K562 (cell line): ENCODE results near the gene PARD3. TPM values are rescaled to one million over a fixed set of nuclear protein-coding genes. Genes with fewer than 3 reads are reported as not detected.

Experiments used
- ATAC-seq: fragments of 200-7000 bp; cut with Tn5 transposase; 3 replicates; pipeline ENCODE4 v1.9.1; 2020; ENCODE audit warnings: moderate library complexity
- BruUV-seq: library from RNA; stranded (reverse); fragments of 400-500 nt; replicated peaks from 2 replicates; lab custom pipeline; 2021; lab: Mats Ljungman, UMichigan
- CTCF ChIA-PET: fragments of 300-600 bp; formaldehyde crosslinking; extraction: SDS; loops from one replicate; lab custom pipeline; 2021; ENCODE audit warnings: low intra/inter-chr PET ratio; lab: Yijun Ruan, JAX
- POLR2A ChIA-PET: fragments of 300-600, 350-650 bp; sonication (Branson Sonifier 250); formaldehyde crosslinking; extraction: SDS; loops from one replicate; lab custom pipeline; 2021; ENCODE audit warnings: antibody characterized with exemption, inconsistent platforms; lab: Yijun Ruan, JAX
- DNase-seq, 4 experiments: peaks; one replicate each; pipeline versions ENCODE4 v3.0.0 to v3.0.0-alpha.2; 2011 to 2018; ENCODE audit warnings: low spot score in 3 of 4, mixed read lengths in 3 of 4; ENCODE audit errors: extremely low read depth in 1 of 4
- FAIRE-seq: peaks from 2 replicates; lab custom pipeline; 2011; peaks lifted over from hg19 to GRCh38; lab: Jason Lieb, UNC
- H2AFZ ChIP-seq: 2 replicates; pipeline ENCODE4 v1.6.0; 2011; ENCODE audit warnings: low read depth, low read length, control low read depth, inconsistent platforms
- H3K27ac ChIP-seq: fragments of 200-600 bp; 3 replicates; pipeline ENCODE4 v1.8.0; 2011; ENCODE audit warnings: low read depth, mild to moderate bottlenecking, control low read depth, inconsistent platforms, low read length, moderate library complexity, mixed read lengths; ENCODE audit errors: extremely low read depth
- H3K27me3 ChIP-seq, 2 experiments: fragments of 300-600 bp in 1 of 2; 2 replicates in 1 of 2; 3 replicates in 1 of 2; pipeline versions ENCODE4 v1.6.0 to v1.8.0; 2011; ENCODE audit warnings: inconsistent platforms in 2 of 2, low read length in 2 of 2, mild to moderate bottlenecking in 1 of 2, mixed read lengths in 1 of 2, moderate library complexity in 1 of 2; ENCODE audit not compliant: control insufficient read depth in 2 of 2, insufficient read depth in 2 of 2
- H3K36me3 ChIP-seq: fragments of 300-600 bp; 3 replicates; pipeline ENCODE4 v1.8.0; 2011; ENCODE audit warnings: mild to moderate bottlenecking, low read length, inconsistent platforms; ENCODE audit not compliant: control insufficient read depth, insufficient read depth
- H3K4me1 ChIP-seq, 2 experiments: fragments of 200-600 bp in 1 of 2; replicated peaks in 1 of 2; 2 replicates in 1 of 2; 3 replicates in 1 of 2; pipeline versions ENCODE4 v1.5.1 to v1.8.0; 2011; ENCODE audit warnings: inconsistent platforms in 2 of 2, low read length in 2 of 2, mild to moderate bottlenecking in 1 of 2, mixed read lengths in 1 of 2, moderate library complexity in 1 of 2; ENCODE audit not compliant: control insufficient read depth in 2 of 2, insufficient read depth in 2 of 2
- H3K4me2 ChIP-seq: 2 replicates; pipeline ENCODE4 v1.6.1; 2011; ENCODE audit warnings: low read length, control low read depth, inconsistent platforms, mixed read lengths; ENCODE audit not compliant: insufficient read depth
- H3K4me3 ChIP-seq: fragments of 200-600 bp; sonication (generic), shearing (Covaris generic); 2 replicates; pipeline ENCODE4 v1.5.1; 2016; ENCODE audit warnings: control low read depth, inconsistent platforms
- H3K79me2 ChIP-seq: fragments of 200-600 bp; 3 replicates; pipeline ENCODE4 v1.8.0; 2011; ENCODE audit warnings: low read length, inconsistent platforms; ENCODE audit not compliant: control insufficient read depth, insufficient read depth
- H3K9ac ChIP-seq, 2 experiments: 2 replicates each; pipeline versions ENCODE4 v1.6.0 to v1.6.1; 2011; ENCODE audit warnings: low read depth in 2 of 2, low read length in 2 of 2, control low read depth in 1 of 2, inconsistent platforms in 1 of 2, mild to moderate bottlenecking in 1 of 2, mixed read lengths in 1 of 2; ENCODE audit not compliant: insufficient read depth in 1 of 2
- H3K9me1 ChIP-seq: one replicate; pipeline ENCODE4 v1.6.0; 2011; ENCODE audit warnings: inconsistent platforms, mild to moderate bottlenecking, low read length, moderate library complexity; ENCODE audit not compliant: control insufficient read depth, insufficient read depth
- H3K9me3 ChIP-seq: replicated peaks from 2 replicates; pipeline ENCODE4 v1.5.1; 2011; ENCODE audit warnings: low read depth, low read length, inconsistent platforms; ENCODE audit not compliant: control insufficient read depth, insufficient read depth
- H4K20me1 ChIP-seq: replicated peaks from 2 replicates; pipeline ENCODE4 v1.6.1; 2011; ENCODE audit warnings: low read length, inconsistent platforms, mixed read lengths; ENCODE audit not compliant: control insufficient read depth, insufficient read depth
- CHD4 ChIP-seq: fragments of 200-600 bp; sonication (generic); IDR thresholded peaks from 3 replicates; pipeline ENCODE4 v1.6.1; 2012; ENCODE audit warnings: low read depth, mild to moderate bottlenecking, mixed read lengths, low read length, inconsistent platforms; ENCODE audit not compliant: insufficient read depth, insufficient replicate concordance, poor library complexity, severe bottlenecking
- EGR1 ChIP-seq: fragments of 450-650 bp; conservative IDR thresholded peaks from 2 replicates; pipeline ENCODE4 v1.6.1; 2017; ENCODE audit warnings: mild to moderate bottlenecking
- HNRNPK ChIP-seq: fragments of 200-400 bp; formaldehyde crosslinking; IDR thresholded peaks from one replicate; pipeline ENCODE4 v1.6.1; 2018; ENCODE audit warnings: mild to moderate bottlenecking, low read depth, low read length; ENCODE audit not compliant: poor library complexity, severe bottlenecking
- NFE2L1 ChIP-seq: fragments of 450-650 bp; IDR thresholded peaks from 2 replicates; pipeline ENCODE4 v1.6.1; 2016; ENCODE audit warnings: missing genetic modification characterization, low read depth, mild to moderate bottlenecking, missing compliant biosample characterization, moderate library complexity, borderline replicate concordance
- POU5F1 ChIP-seq: fragments of 150-350 bp; IDR thresholded peaks from 2 replicates; pipeline ENCODE4 v1.6.1; 2014; ENCODE audit warnings: borderline replicate concordance, low read length, low read depth, mild to moderate bottlenecking; ENCODE audit not compliant: partially characterized antibody
- PTRF ChIP-seq: fragments of 450-650 bp; IDR thresholded peaks from 2 replicates; pipeline ENCODE4 v1.6.1; 2016; ENCODE audit warnings: mild to moderate bottlenecking, missing genetic modification characterization, missing compliant biosample characterization
- RB1 ChIP-seq: fragments of 450-650 bp; IDR thresholded peaks from 2 replicates; pipeline ENCODE4 v1.6.1; 2017; ENCODE audit warnings: low read depth, mild to moderate bottlenecking
- RCOR1 ChIP-seq, 2 experiments: IDR thresholded peaks; 2 replicates each; pipeline ENCODE4 v1.6.1; 2012; ENCODE audit warnings: low read depth in 2 of 2, low read length in 2 of 2, borderline replicate concordance in 1 of 2, improper control_type of control experiment in 1 of 2
- SOX6 ChIP-seq: fragments of 450-650 bp; IDR thresholded peaks from 2 replicates; pipeline ENCODE4 v1.6.1; 2014; ENCODE audit warnings: mild to moderate bottlenecking
- SREBF1 ChIP-seq: fragments of 150-350 bp; IDR thresholded peaks from 2 replicates; pipeline ENCODE4 v1.6.1; 2014; ENCODE audit warnings: antibody characterized with exemption, low read depth, low read length, borderline replicate concordance
- SRSF9 ChIP-seq: fragments of 200-400 bp; formaldehyde crosslinking; IDR thresholded peaks from 2 replicates; pipeline ENCODE4 v1.6.1; 2017; ENCODE audit warnings: low read depth, low read length, borderline replicate concordance
- ZNF146 ChIP-seq: IDR thresholded peaks from one replicate; pipeline ENCODE4 v1.6.1; 2018; ENCODE audit warnings: missing compliant biosample characterization; ENCODE audit not compliant: unreplicated experiment
- ZNF780A ChIP-seq: fragments of 250-450 bp; sonication (Bioruptor Pico); IDR thresholded peaks from 2 replicates; pipeline ENCODE4 v1.5.0; 2021; ENCODE audit warnings: mild to moderate bottlenecking
- WGBS: fragments of 100-300 bp; shearing (Covaris generic); methylation state at CpG from one replicate; pipeline ENCODE4 v1.1.6; 2016; ENCODE audit warnings: low coverage, mixed read lengths; ENCODE audit not compliant: insufficient coverage; ENCODE audit errors: missing lambda C conversion rate; 5-methylcytosine and 5-hydroxymethylcytosine counted together
- in situ Hi-C: fragments of 300-500 bp; cut with MboI; formaldehyde crosslinking; loops from 4 replicates; pipeline ENCODE4 v1.15.0; 2018; ENCODE audit warnings: inconsistent platforms, mixed read lengths
- intact Hi-C: fragments of 100-400 bp; cut with micrococcal nuclease; formaldehyde crosslinking; loops from 2 replicates; pipeline ENCODE4 v1.14.2; 2022
- polyA plus RNA-seq, 8 experiments: library from polyadenylated mRNA; depleted of rRNA in 4 of 8; stranded (reverse) in 5 of 8; unstranded in 3 of 8; fragments of >200 nt; fragmentation: Nextera tagmentation in 2 of 8; fragmentation: Illumina TruSeq in 1 of 8; extraction: Ambion mirVana in 2 of 8; extraction: Trizol in 1 of 8; gene quantifications; 2 replicates each; pipeline versions ENCODE4 v1.2.1 to v1.2.3, GENCODE V29; 2011 to 2014; ENCODE audit warnings: inconsistent platforms in 1 of 8, missing spikeins in 1 of 8
- total RNA-seq, 7 experiments: library from RNA; depleted of rRNA in 6 of 7; stranded (reverse); fragments of >200 nt in 6 of 7; fragmentation: Illumina TruSeq in 2 of 7; extraction: Trizol in 2 of 7; gene quantifications; 2 replicates each; pipeline versions ENCODE4 v1.2.1 to v1.2.3, GENCODE V29; 2011 to 2021; ENCODE audit warnings: low replicate concordance in 1 of 7

PARD3 gene
- total and polyA plus RNA-seq, 9 of the 15 experiments (the other 6 are each of a cell fraction or from before 2014, with no cell fraction given) = 2.7 to 11.7 (median 7.7) TPM

DNA sequence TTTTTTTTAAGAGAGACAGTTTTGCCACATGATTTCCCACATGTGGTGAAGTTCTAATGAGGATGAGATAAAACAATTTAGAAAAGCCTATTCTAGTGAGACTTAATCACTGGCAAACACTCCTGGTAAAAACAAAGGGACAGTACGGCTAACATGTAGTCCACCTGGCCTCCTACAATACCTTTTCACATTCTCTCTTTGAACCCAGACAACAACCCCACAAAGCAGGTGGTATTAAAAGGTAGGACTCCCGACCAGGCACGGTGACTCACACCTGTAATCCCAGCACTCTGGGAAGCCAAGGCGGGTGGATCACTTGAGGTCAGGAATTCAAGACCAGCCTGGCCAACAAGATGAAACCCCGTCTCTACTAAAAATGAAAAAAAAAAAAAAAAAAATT, 12.4 kb downstream of the PARD3 start:
- intact Hi-C loops = no loop called here
- H3K79me2 ChIP-seq = no peaks in the 10 kb centered on the region
- BruUV-seq = no TSS peak
- TF ChIP-seq ZNF780A (CRISPR knock-in tag) (no peak), RCOR1 (IDR thresholded peaks at IDR 0.05; ENCODE audit: borderline replicate concordance in 1 of 2, low read depth in 2 of 2, low read length in 2 of 2) (no peak), RB1 (no peak), POU5F1 (no peak), ZNF146 (CRISPR knock-in tag) (no peak), SRSF9 (no peak), EGR1 (no peak), CHD4 (no peak), SREBF1 (no peak), PTRF (tag) (no peak), NFE2L1 (tag) (no peak), SOX6 (no peak), HNRNPK (no peak)
- TF ChIP-seq, all 486 proteins: peak for 0
- DNase-seq (no peak), ATAC-seq (no peak), FAIRE-seq (no peak)
- Histone ChIP-seq H2AFZ (no peak overlapping the region), H3K9me1 (no peaks in the 10 kb centered on the region), H3K4me2 (no peak overlapping the region), H3K27me3 (no peaks in the 10 kb centered on the region; a peak in 1 of 5 replicates), H3K27ac (no peak overlapping the region), H3K4me1 (no peaks in the 10 kb centered on the region), H3K9me3 (no peaks in the 10 kb centered on the region), H3K4me3 (no peak overlapping the region), H3K9ac (no peak overlapping the region), H3K36me3 (no peaks in the 10 kb centered on the region), H4K20me1 (no peaks in the 10 kb centered on the region; the same call in 1 of the 2 replicates)
- POLR2A ChIA-PET = no interaction called here
- in situ Hi-C loops = no loop called here
- WGBS = 18% methylated on average over 4 of the region's 5 CpGs
- CTCF ChIA-PET = no interaction called here
